Fibroblast of peridontal ligament (primary cell): ENCODE measurements around the gene NFASC.

Experiments
- DNase-seq: peaks from one replicate; pipeline ENCODE4 v3.0.0-alpha.2; 2010; ENCODE audit errors: extremely low read depth

The NFASC gene

DNA sequence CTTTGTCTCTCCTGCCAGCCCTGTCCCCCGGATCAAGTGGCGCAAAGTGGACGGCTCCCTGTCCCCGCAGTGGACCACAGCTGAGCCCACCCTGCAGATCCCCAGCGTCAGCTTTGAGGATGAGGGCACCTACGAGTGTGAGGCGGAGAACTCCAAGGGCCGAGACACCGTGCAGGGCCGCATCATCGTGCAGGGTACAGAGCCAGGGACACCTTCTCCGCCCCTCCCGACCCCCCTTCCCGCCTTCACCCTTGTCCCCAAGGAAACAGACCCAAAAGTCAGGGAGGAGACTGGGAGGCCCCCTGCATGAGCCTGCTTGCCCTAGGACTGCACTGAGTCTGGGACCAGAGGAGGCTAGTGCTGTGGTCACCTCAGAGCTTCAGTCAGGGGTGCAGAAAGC lies 190.6 kb downstream of the NFASC start:
- no peak for DNase-seq

DNA sequence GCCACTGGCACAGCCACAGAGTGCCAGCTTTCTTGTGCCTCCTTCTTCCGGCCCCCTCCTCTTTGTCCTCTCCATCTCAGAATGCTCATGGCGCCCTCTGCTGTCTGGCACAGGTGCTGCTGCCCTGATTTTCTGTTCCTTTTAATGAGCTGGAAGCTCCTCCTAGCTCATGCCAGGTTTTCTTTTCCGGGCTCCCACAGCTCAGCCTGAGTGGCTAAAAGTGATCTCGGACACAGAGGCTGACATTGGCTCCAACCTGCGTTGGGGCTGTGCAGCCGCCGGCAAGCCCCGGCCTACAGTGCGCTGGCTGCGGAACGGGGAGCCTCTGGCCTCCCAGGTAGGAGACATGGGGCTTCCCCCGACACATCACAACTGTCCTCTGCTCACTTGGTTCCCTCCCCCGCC lies 191.0 kb downstream of the NFASC start:
- peak; percentile 73 for DNase-seq

DNA sequence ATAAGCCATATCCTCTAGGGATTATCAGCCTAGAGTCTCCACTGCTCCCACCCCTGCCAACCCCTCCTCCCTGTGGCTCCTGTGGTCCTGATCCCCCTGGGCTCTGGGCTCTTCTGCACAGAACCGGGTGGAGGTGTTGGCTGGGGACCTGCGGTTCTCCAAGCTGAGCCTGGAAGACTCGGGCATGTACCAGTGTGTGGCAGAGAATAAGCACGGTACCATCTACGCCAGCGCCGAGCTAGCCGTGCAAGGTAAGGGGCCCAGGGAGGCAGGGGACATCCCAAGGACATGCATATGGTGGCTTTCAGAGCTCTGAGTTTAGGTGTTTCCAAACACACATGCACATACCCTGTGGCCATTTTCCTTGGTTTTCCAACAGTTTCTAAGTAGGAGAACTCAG lies 191.7 kb downstream of the NFASC start:
- no peak for DNase-seq

DNA sequence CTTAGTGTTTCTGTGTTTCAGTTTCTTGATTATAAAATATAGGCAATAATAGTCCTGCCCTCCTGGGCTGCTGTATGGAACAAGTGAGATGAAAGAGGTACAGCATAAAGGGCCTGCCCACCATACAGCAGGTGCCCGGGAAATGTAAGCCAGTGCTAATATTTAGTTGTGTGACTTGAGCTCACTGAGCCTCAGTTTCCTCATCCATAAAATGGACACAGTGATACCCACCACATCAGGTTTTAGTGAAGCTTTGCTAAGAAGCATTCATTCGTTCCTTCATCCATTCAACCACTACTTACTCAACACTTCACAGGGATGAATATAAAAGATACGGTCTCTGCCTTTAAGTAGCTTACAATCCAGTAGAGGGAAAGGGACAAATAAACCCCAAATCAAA lies 192.2 kb downstream of the NFASC start:
- DNase-seq, result no peak

DNA sequence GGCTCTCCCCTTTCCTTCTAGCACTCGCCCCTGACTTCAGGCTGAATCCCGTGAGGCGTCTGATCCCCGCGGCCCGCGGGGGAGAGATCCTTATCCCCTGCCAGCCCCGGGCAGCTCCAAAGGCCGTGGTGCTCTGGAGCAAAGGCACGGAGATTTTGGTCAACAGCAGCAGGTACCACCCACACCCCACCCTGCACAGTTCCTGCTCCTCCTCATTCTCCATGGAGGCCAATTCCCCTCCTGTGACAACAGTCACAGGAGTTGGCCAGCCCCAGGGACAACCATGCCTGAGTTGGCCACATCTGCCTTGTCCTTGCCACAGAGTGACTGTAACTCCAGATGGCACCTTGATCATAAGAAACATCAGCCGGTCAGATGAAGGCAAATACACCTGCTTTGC lies 193.6 kb downstream of the NFASC start:
- DNase-seq, result no peak

DNA sequence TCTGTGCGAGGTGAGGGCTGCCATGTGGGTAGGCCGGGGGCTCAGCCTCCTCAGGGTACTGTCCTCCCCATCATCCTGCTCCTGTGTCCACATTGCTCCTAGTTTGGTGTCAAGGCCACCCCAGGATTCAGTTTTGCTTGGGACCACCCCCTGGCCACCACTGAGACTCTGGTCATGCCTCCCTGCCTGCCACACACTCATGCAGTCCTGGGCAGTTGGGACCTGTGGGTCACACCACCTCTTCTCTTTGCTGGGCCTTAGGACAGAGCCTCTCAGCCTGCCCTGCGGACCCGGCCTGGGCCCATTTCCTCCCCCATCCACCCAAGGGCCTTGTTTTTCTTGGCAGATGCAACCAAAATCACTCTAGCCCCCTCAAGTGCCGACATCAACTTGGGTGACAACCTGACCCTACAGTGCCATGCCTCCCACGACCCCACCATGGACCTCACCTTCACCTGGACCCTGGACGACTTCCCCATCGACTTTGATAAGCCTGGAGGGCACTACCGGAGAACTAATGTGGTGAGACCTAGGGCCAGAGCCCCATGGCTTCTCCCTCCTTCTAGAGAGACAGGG lies 194.2 kb downstream of the NFASC start:
- DNase-seq, result no peak

DNA sequence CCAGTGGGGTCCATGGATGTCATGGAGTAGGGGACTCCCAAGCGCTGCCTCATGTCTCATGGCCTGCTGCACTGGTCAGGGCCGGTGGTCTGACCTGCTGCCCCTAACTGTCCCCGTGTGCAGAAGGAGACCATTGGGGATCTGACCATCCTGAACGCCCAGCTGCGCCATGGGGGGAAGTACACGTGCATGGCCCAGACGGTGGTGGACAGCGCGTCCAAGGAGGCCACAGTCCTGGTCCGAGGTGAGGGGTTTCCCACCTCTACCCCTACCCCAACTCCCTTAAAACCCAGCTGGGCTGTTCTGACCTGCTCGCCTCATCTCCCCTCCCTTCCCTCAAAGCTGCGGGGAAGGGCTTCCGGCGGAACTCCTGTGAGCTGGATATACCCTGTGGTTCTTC lies 195.0 kb downstream of the NFASC start:
- DNase-seq, result no peak

DNA sequence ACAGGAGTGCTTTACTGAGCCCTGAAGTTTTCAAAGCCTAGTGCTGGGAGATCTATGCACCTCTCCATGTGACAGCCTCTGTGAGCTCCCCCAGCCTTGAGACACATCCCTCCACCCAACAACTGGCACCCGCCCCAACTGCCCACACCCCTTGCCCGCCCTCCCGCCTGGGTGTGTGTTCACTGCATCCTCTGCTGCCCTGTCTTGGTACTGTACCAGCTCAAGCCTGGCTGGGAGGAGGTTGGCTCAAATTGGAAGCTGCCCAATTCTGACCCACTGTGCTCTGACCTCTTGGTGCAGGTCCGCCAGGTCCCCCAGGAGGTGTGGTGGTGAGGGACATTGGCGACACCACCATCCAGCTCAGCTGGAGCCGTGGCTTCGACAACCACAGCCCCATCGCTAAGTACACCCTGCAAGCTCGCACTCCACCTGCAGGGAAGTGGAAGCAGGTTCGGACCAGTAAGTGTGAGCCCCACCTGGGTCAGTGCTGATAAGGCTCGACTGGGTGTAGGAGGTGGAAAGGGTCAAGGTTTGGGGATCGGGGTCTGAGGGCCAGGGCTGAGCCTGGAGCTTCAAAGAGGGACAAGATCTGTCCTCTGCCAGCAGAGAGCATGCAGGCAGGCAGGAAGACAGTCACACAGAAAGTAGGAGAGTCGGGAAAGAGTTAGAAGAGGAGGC lies 195.6 kb downstream of the NFASC start:
- no peak for DNase-seq

DNA sequence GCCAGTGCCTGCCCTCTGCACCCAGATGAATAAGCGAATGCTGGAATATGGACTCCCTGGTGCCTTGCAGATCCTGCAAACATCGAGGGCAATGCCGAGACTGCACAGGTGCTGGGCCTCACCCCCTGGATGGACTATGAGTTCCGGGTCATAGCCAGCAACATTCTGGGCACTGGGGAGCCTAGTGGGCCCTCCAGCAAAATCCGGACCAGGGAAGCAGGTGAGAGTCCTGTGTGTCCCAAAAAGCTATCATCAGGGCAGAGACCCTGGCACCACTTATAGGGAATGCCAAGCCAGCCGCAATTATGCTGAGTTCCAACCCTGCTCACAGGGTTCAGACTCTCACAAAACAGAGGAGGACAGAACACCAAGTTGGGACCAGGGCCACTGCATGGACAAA lies 196.4 kb downstream of the NFASC start:
- no peak for DNase-seq

DNA sequence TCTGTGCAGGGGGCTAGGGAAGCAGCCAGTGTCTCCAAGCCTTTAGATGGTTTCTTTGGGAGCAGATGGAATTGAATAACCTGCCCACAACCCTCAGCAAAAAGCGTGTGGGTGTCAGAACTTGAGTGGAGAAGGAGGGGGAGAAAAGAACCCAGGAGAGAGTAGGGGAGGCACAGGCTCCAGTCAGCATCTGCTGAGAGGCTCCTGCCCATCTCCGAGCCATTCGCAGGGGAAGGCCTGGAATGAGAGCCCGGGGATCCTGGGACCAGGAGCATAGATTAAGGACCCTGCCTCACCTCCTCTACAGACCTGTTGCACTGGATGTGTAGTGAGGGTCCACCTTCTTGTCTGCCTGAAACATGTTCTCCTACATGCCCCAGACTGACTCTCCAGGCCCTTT lies 197.3 kb downstream of the NFASC start:
- DNase-seq, result no peak

DNA sequence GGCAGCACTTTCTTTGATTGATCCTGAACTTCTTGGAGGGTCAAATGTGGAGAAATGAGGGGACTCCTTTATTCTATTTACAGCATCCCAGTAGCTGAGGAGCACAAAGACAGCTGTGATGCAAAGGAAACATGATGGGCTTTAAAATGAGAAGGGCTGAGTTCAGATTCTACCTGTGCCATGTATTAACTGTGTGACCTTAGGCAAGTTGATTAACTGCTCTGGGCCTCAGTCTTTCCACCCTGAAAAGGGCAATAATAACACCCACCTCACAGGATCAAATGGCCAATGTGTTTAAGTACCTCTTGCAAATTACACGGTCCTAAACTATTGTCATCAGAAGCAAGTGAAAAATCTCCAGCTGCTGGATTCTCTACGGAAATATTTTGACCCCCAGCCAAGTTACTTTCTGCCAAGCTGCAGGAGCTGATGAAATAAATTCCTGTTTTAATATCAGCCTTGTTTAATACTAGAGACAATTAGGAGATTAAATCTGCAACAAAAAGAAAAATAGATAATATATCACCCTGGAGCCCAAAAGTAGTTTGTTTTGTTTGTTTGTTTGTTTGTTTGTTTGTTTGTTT lies 197.9 kb downstream of the NFASC start:
- peak; percentile 33 for DNase-seq

DNA sequence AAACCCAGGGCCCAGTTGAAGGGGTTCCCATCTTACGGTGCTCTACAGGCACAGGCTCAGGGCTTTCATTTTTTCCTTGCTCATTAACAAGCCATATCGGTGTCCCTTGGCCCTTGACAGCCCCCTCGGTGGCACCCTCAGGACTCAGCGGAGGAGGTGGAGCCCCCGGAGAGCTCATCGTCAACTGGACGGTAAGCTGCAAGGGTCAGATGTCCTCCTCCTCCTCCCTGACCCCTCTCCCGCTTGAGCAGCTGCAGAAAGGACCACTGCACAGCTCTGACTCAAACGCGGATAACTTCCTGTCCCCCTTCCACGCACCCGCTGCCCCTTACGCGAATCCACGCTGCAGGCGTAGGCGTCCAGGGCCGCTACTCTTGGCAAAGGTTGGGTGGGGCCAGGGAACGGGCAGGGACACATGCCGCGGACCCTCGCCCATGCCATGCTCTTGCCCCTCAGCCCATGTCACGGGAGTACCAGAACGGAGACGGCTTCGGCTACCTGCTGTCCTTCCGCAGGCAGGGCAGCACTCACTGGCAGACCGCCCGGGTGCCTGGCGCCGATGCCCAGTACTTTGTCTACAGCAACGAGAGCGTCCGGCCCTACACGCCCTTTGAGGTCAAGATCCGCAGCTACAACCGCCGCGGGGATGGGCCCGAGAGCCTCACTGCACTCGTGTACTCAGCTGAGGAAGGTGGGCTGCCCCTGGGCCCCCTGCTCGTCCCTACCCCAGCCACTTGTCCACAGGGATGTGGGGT lies 198.9 kb downstream of the NFASC start:
- DNase-seq, result no peak

DNA sequence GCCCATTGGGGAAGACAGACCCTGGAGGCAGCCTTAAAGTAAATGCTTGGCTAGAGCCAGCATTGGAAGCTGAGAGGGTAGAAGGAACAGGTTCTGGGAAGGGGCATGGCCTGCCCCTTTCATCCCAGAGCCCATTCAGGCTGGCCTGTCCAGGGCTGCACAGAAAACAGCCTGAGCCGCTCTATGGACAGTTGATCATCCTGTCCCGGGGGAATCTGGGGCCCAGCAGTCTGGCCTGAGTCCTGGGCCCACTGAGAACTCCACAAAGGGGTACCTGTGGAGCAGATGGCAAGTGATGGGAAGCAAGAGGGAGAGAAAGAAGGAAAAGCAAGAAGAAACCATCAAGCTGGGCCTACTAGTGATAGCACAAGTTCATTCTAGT lies 200.4 kb downstream of the NFASC start:
- DNase-seq, result no peak

DNA sequence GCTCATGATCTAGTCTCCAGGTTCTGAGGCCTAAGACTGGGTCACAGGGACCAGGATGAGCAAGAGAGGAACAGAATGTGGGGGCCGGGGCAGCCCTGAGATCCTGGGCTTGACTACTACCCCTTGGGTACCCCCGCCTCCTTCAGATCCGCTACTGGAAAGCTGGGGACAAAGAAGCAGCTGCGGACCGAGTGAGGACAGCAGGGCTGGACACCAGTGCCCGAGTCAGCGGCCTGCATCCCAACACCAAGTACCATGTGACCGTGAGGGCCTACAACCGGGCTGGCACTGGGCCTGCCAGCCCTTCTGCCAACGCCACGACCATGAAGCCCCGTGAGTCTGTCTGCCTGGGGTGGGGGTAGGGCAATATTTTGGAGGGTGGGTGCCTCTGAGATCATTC lies 201.1 kb downstream of the NFASC start:
- no peak for DNase-seq

DNA sequence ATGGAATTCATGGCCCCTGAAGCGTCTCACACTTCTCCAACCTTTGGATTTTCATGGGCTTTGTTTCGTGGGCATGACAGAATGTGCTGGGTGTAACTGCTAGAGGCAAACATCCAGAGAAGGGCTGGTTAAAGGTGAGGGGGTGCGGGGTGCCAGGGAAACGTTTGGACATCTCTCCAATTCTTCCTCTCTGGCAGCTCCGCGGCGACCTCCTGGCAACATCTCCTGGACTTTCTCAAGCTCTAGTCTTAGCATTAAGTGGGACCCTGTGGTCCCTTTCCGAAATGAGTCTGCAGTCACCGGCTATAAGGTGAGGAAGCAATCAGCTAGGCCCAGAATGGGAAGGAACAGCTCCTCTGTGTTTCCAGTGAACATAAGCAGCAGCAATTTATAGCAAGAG lies 201.6 kb downstream of the NFASC start:
- no peak for DNase-seq
